K562 (cell line): ENCODE results near the gene PDHX. TPM values are rescaled to one million over a fixed set of nuclear protein-coding genes. Genes with fewer than 3 reads are reported as not detected.

Experiments
- ATAC-seq: fragments of 200-7000 bp; cut with Tn5 transposase; 3 replicates; pipeline ENCODE4 v1.9.1; 2020; ENCODE audit warnings: moderate library complexity
- BruUV-seq: library from RNA; stranded (reverse); fragments of 400-500 nt; replicated peaks from 2 replicates; lab custom pipeline; 2021; lab: Mats Ljungman, UMichigan
- CTCF ChIA-PET: fragments of 300-600 bp; formaldehyde crosslinking; extraction: SDS; loops from one replicate; lab custom pipeline; 2021; ENCODE audit warnings: low intra/inter-chr PET ratio; lab: Yijun Ruan, JAX
- POLR2A ChIA-PET: fragments of 300-600, 350-650 bp; sonication (Branson Sonifier 250); formaldehyde crosslinking; extraction: SDS; loops from one replicate; lab custom pipeline; 2021; ENCODE audit warnings: antibody characterized with exemption, inconsistent platforms; lab: Yijun Ruan, JAX
- DNase-seq, 4 experiments: peaks; one replicate each; pipeline versions ENCODE4 v3.0.0 to v3.0.0-alpha.2; 2011 to 2018; ENCODE audit warnings: low spot score in 3 of 4, mixed read lengths in 3 of 4; ENCODE audit errors: extremely low read depth in 1 of 4
- FAIRE-seq: peaks from 2 replicates; lab custom pipeline; 2011; peaks lifted over from hg19 to GRCh38; lab: Jason Lieb, UNC
- H2AFZ ChIP-seq: 2 replicates; pipeline ENCODE4 v1.6.0; 2011; ENCODE audit warnings: low read depth, low read length, control low read depth, inconsistent platforms
- H3K27ac ChIP-seq: fragments of 200-600 bp; 3 replicates; pipeline ENCODE4 v1.8.0; 2011; ENCODE audit warnings: low read depth, mild to moderate bottlenecking, control low read depth, inconsistent platforms, low read length, moderate library complexity, mixed read lengths; ENCODE audit errors: extremely low read depth
- H3K27me3 ChIP-seq, 2 experiments: fragments of 300-600 bp in 1 of 2; 2 replicates in 1 of 2; 3 replicates in 1 of 2; pipeline versions ENCODE4 v1.6.0 to v1.8.0; 2011; ENCODE audit warnings: inconsistent platforms in 2 of 2, low read length in 2 of 2, mild to moderate bottlenecking in 1 of 2, mixed read lengths in 1 of 2, moderate library complexity in 1 of 2; ENCODE audit not compliant: control insufficient read depth in 2 of 2, insufficient read depth in 2 of 2
- H3K36me3 ChIP-seq: fragments of 300-600 bp; 3 replicates; pipeline ENCODE4 v1.8.0; 2011; ENCODE audit warnings: mild to moderate bottlenecking, low read length, inconsistent platforms; ENCODE audit not compliant: control insufficient read depth, insufficient read depth
- H3K4me1 ChIP-seq, 2 experiments: fragments of 200-600 bp in 1 of 2; replicated peaks in 1 of 2; 2 replicates in 1 of 2; 3 replicates in 1 of 2; pipeline versions ENCODE4 v1.5.1 to v1.8.0; 2011; ENCODE audit warnings: inconsistent platforms in 2 of 2, low read length in 2 of 2, mild to moderate bottlenecking in 1 of 2, mixed read lengths in 1 of 2, moderate library complexity in 1 of 2; ENCODE audit not compliant: control insufficient read depth in 2 of 2, insufficient read depth in 2 of 2
- H3K4me2 ChIP-seq: 2 replicates; pipeline ENCODE4 v1.6.1; 2011; ENCODE audit warnings: low read length, control low read depth, inconsistent platforms, mixed read lengths; ENCODE audit not compliant: insufficient read depth
- H3K4me3 ChIP-seq: fragments of 200-600 bp; sonication (generic), shearing (Covaris generic); 2 replicates; pipeline ENCODE4 v1.5.1; 2016; ENCODE audit warnings: control low read depth, inconsistent platforms
- H3K79me2 ChIP-seq: fragments of 200-600 bp; 3 replicates; pipeline ENCODE4 v1.8.0; 2011; ENCODE audit warnings: low read length, inconsistent platforms; ENCODE audit not compliant: control insufficient read depth, insufficient read depth
- H3K9ac ChIP-seq, 2 experiments: 2 replicates each; pipeline versions ENCODE4 v1.6.0 to v1.6.1; 2011; ENCODE audit warnings: low read depth in 2 of 2, low read length in 2 of 2, control low read depth in 1 of 2, inconsistent platforms in 1 of 2, mild to moderate bottlenecking in 1 of 2, mixed read lengths in 1 of 2; ENCODE audit not compliant: insufficient read depth in 1 of 2
- H3K9me1 ChIP-seq: one replicate; pipeline ENCODE4 v1.6.0; 2011; ENCODE audit warnings: inconsistent platforms, mild to moderate bottlenecking, low read length, moderate library complexity; ENCODE audit not compliant: control insufficient read depth, insufficient read depth
- H3K9me3 ChIP-seq: replicated peaks from 2 replicates; pipeline ENCODE4 v1.5.1; 2011; ENCODE audit warnings: low read depth, low read length, inconsistent platforms; ENCODE audit not compliant: control insufficient read depth, insufficient read depth
- H4K20me1 ChIP-seq: replicated peaks from 2 replicates; pipeline ENCODE4 v1.6.1; 2011; ENCODE audit warnings: low read length, inconsistent platforms, mixed read lengths; ENCODE audit not compliant: control insufficient read depth, insufficient read depth
- BCL6 ChIP-seq: fragments of 250-450 bp; sonication (Bioruptor Pico); IDR thresholded peaks from 2 replicates; pipeline ENCODE4 v1.4.0; 2020
- BDP1 ChIP-seq: IDR thresholded peaks from 3 replicates; pipeline ENCODE4 v1.6.1; 2011; ENCODE audit not compliant: insufficient read length, insufficient read depth
- BRD9 ChIP-seq: fragments of 450-650 bp; IDR thresholded peaks from 2 replicates; pipeline ENCODE4 v1.6.1; 2018; ENCODE audit warnings: low read depth; ENCODE audit not compliant: partially characterized antibody
- EP400 ChIP-seq: fragments of 450-650 bp; IDR thresholded peaks from 2 replicates; pipeline ENCODE4 v1.6.1; 2017; ENCODE audit warnings: antibody characterized with exemption, mild to moderate bottlenecking, moderate library complexity
- ETS1 ChIP-seq: conservative IDR thresholded peaks from 2 replicates; pipeline ENCODE4 v1.6.1; 2011; ENCODE audit warnings: low read depth, mild to moderate bottlenecking, low read length; ENCODE audit not compliant: control insufficient read depth
- FOXK2 ChIP-seq, 2 experiments: fragments of 450-650 bp; IDR thresholded peaks in 1 of 2; conservative IDR thresholded peaks in 1 of 2; 2 replicates each; pipeline ENCODE4 v1.6.1; 2016; ENCODE audit warnings: low read depth in 2 of 2, mild to moderate bottlenecking in 1 of 2
- HDAC6 ChIP-seq: IDR thresholded peaks from 2 replicates; pipeline ENCODE4 v1.6.1; 2012; ENCODE audit warnings: low read depth, mild to moderate bottlenecking, control low read depth, inconsistent platforms, low read length, moderate library complexity
- NFE2 ChIP-seq: IDR thresholded peaks from 2 replicates; pipeline ENCODE4 v1.6.1; 2014; ENCODE audit warnings: antibody characterized with exemption, low read depth
- POLR2A ChIP-seq: fragments of 450-650 bp; conservative IDR thresholded peaks from 2 replicates; pipeline ENCODE4 v1.6.1; 2016
- RB1 ChIP-seq: fragments of 450-650 bp; IDR thresholded peaks from 2 replicates; pipeline ENCODE4 v1.6.1; 2017; ENCODE audit warnings: low read depth, mild to moderate bottlenecking
- SETDB1 ChIP-seq: IDR thresholded peaks from one replicate; pipeline ENCODE4 v1.6.1; 2012; ENCODE audit warnings: low read length, control low read depth, inconsistent platforms
- TOE1 ChIP-seq, 2 experiments: fragments of 450-650 bp in 1 of 2; sonication (generic) in 1 of 2; formaldehyde crosslinking in 1 of 2; IDR thresholded peaks; 2 replicates each; pipeline versions ENCODE4 v1.7.1 to v1.8.0; 2016 to 2022; ENCODE audit warnings: borderline replicate concordance in 2 of 2, mild to moderate bottlenecking in 2 of 2, antibody characterized with exemption in 1 of 2, inconsistent platforms in 1 of 2, low read depth in 1 of 2, missing genetic modification reagents in 1 of 2, moderate library complexity in 1 of 2
- ZFP1 ChIP-seq: fragments of 450-650 bp; formaldehyde crosslinking; IDR thresholded peaks from 2 replicates; pipeline ENCODE4 v1.4.0; 2020; ENCODE audit warnings: mild to moderate bottlenecking, mixed read lengths
- ZNF174 ChIP-seq: fragments of 250-450 bp; sonication (Bioruptor Pico); IDR thresholded peaks from 2 replicates; pipeline ENCODE4 v1.4.0; 2020; ENCODE audit warnings: mild to moderate bottlenecking
- ZNF24 ChIP-seq: fragments of 450-650 bp; IDR thresholded peaks from 2 replicates; pipeline ENCODE4 v1.6.1; 2016
- ZNF695 ChIP-seq: fragments of 450-650 bp; formaldehyde crosslinking; IDR thresholded peaks from 2 replicates; pipeline ENCODE4 v1.4.0; 2020; ENCODE audit warnings: mild to moderate bottlenecking, moderate library complexity
- WGBS: fragments of 100-300 bp; shearing (Covaris generic); methylation state at CpG from one replicate; pipeline ENCODE4 v1.1.6; 2016; ENCODE audit warnings: low coverage, mixed read lengths; ENCODE audit not compliant: insufficient coverage; ENCODE audit errors: missing lambda C conversion rate; 5-methylcytosine and 5-hydroxymethylcytosine counted together
- in situ Hi-C: fragments of 300-500 bp; cut with MboI; formaldehyde crosslinking; loops from 4 replicates; pipeline ENCODE4 v1.15.0; 2018; ENCODE audit warnings: inconsistent platforms, mixed read lengths
- intact Hi-C: fragments of 100-400 bp; cut with micrococcal nuclease; formaldehyde crosslinking; loops from 2 replicates; pipeline ENCODE4 v1.14.2; 2022
- polyA plus RNA-seq, 8 experiments: library from polyadenylated mRNA; depleted of rRNA in 4 of 8; stranded (reverse) in 5 of 8; unstranded in 3 of 8; fragments of >200 nt; fragmentation: Nextera tagmentation in 2 of 8; fragmentation: Illumina TruSeq in 1 of 8; extraction: Ambion mirVana in 2 of 8; extraction: Trizol in 1 of 8; gene quantifications; 2 replicates each; pipeline versions ENCODE4 v1.2.1 to v1.2.3, GENCODE V29; 2011 to 2014; ENCODE audit warnings: inconsistent platforms in 1 of 8, missing spikeins in 1 of 8
- total RNA-seq, 7 experiments: library from RNA; depleted of rRNA in 6 of 7; stranded (reverse); fragments of >200 nt in 6 of 7; fragmentation: Illumina TruSeq in 2 of 7; extraction: Trizol in 2 of 7; gene quantifications; 2 replicates each; pipeline versions ENCODE4 v1.2.1 to v1.2.3, GENCODE V29; 2011 to 2021; ENCODE audit warnings: low replicate concordance in 1 of 7

PDHX gene
- total and polyA plus RNA-seq, 9 of the 15 experiments (the other 6 are each of a cell fraction or from before 2014, with no cell fraction given) = 20.8 to 43.5 (median 31.2) TPM

- Histone ChIP-seq H3K36me3 (no peaks in the 10 kb centered on the region), H3K4me1 (no peaks in the 10 kb centered on the region), H3K79me2 (no peaks in the 10 kb centered on the region), H3K4me2 (no peak overlapping the region), H3K27me3 (no peaks in the 10 kb centered on the region), H4K20me1 (no peaks in the 10 kb centered on the region), H2AFZ (no peak overlapping the region), H3K9ac (no peak overlapping the region), H3K9me3 (no peaks in the 10 kb centered on the region), H3K4me3 (no peak overlapping the region), H3K27ac (no peak overlapping the region), H3K9me1 (no peaks in the 10 kb centered on the region)
- ChIA-PET POLR2A (interaction anchor here (0.6 to 1.5 kb wide), 3 partner anchors 10 to 13 kb away, joined by 3 read pairs; no protein-coding TSS in a partner anchor), CTCF (no interaction called here)
- ATAC-seq (no peak), DNase-seq (no peak), FAIRE-seq (no peak)
- no peak for TF ChIP-seq SETDB1
- TF ChIP-seq ZNF174 (CRISPR knock-in tag) = no peak
- TF ChIP-seq NFE2 = no peak
- no peak for TF ChIP-seq FOXK2 (conservative IDR thresholded peaks at IDR 0.05 in 1 of 2, IDR thresholded peaks at IDR 0.05 in 1 of 2; ENCODE audit: low read depth in 2 of 2)
- no peak for TF ChIP-seq ZNF695
- no TSS peak for BruUV-seq
- in situ Hi-C loops = no loop called here
- WGBS = 65% methylated on average over 4 of the region's 4 CpGs
- intact Hi-C loops = no loop called here
Measured at GRCh38 chr11:35016916-35017315, 100.5 kb downstream of the PDHX start.

GRCh38 chr11:35017528-35018342, 101.3 kb downstream of the PDHX start:
- intact Hi-C loops = no loop called here
- Histone ChIP-seq H3K27me3 (no peaks in the 10 kb centered on the region), H3K9ac (no peak overlapping the region), H3K9me3 (no peaks in the 10 kb centered on the region), H3K4me1 (no peaks in the 10 kb centered on the region), H3K36me3 (no peaks in the 10 kb centered on the region), H3K79me2 (no peaks in the 10 kb centered on the region), H3K4me2 (no peak overlapping the region), H2AFZ (no peak overlapping the region), H3K9me1 (no peaks in the 10 kb centered on the region), H3K4me3 (no peak overlapping the region), H3K27ac (no peak overlapping the region), H4K20me1 (no peaks in the 10 kb centered on the region)
- ATAC-seq = no peak; the same call in 2 of the 3 replicates
- WGBS = 40% methylated on average over 8 of the region's 8 CpGs
- in situ Hi-C loops = no loop called here
- CTCF ChIA-PET = no interaction called here
- no TSS peak for BruUV-seq
- no peak for DNase-seq
- POLR2A ChIA-PET = interaction anchor here (0.9 to 1.5 kb wide), 2 partner anchors 11 to 12 kb away, joined by 3 read pairs; no protein-coding TSS in a partner anchor
- FAIRE-seq = peak; percentile 46
- TF ChIP-seq BDP1 (no peak), BCL6 (CRISPR knock-in tag) (no peak), POLR2A (no peak), BRD9 (no peak), HDAC6 (no peak), EP400 (no peak), ZFP1 (CRISPR knock-in tag) (no peak), ETS1 (no peak), RB1 (no peak), ZNF24 (no peak), TOE1 (IDR thresholded peaks at IDR 0.05; ENCODE audit: borderline replicate concordance) (no peak), TOE1 (CRISPR knock-in tag; IDR thresholded peaks at IDR 0.05; ENCODE audit: borderline replicate concordance, low read depth) (no peak)
